Central memory CD8-positive, alpha-beta T cell (primary cell): ENCODE data around the gene UQCRH.
"Not testable (repeated sequence)": the region's sequence is repeated elsewhere in the genome, so short reads cannot be mapped to it uniquely, and the experiment has no call there.

Source experiments
- ATAC-seq: fragments of 150-1000 bp; cut with Tn5 transposase; replicated peaks from 2 replicates; pipeline ENCODE4 v1.10.0; 2022; ENCODE audit warnings: mild to moderate bottlenecking, moderate FRiP score, moderate number of reproducible peaks; ENCODE audit not compliant: poor library complexity, severe bottlenecking; ENCODE audit errors: extremely low read depth
- DNase-seq, 2 donors: peaks; one replicate each; pipeline ENCODE4 v3.0.0; 2021; ENCODE audit warnings: low spot score in 2 of 2
- H3K27ac Mint-ChIP-seq: one replicate; pipeline ENCODE4 v1.8.0; 2022; ENCODE audit warnings: low read depth, mild to moderate bottlenecking, moderate library complexity, mixed read lengths
- H3K27me3 Mint-ChIP-seq: one replicate; pipeline ENCODE4 v1.8.0; 2022; ENCODE audit warnings: mixed read lengths
- H3K36me3 Mint-ChIP-seq: one replicate; pipeline ENCODE4 v1.8.0; 2022; ENCODE audit warnings: mild to moderate bottlenecking, moderate library complexity, mixed read lengths; ENCODE audit not compliant: insufficient read depth
- H3K4me1 Mint-ChIP-seq: one replicate; pipeline ENCODE4 v1.8.0; 2022; ENCODE audit warnings: mixed read lengths
- H3K4me3 Mint-ChIP-seq: one replicate; pipeline ENCODE4 v1.8.0; 2022; ENCODE audit warnings: mild to moderate bottlenecking, moderate library complexity, mixed read lengths
- H3K9me3 Mint-ChIP-seq: one replicate; pipeline ENCODE4 v1.8.0; 2022; ENCODE audit warnings: mixed read lengths

The UQCRH gene

GRCh38 chr1:46302641-46303037, 859 bp upstream of the UQCRH start:
- peak overlapping the region; percentile 99 for H3K4me3 Mint-ChIP-seq
- no peaks in the 10 kb centered on the region for H3K9me3 Mint-ChIP-seq
- ATAC-seq (peak; percentile 14), DNase-seq (peak; percentile 29 to 37)
- peaks cover 42% of the 10 kb centered on the region for H3K4me1 Mint-ChIP-seq
- peaks cover 18% of the 10 kb centered on the region for H3K36me3 Mint-ChIP-seq
- H3K27me3 Mint-ChIP-seq = no peaks in the 10 kb centered on the region
- H3K27ac Mint-ChIP-seq = peak overlapping the region; percentile 98

GRCh38 chr1:46303872-46304326, 401 bp downstream of the UQCRH start:
- no peak for ATAC-seq
- peaks cover 54% of the 10 kb centered on the region for H3K4me1 Mint-ChIP-seq
- no peaks in the 10 kb centered on the region for H3K9me3 Mint-ChIP-seq
- no peak for DNase-seq
- H3K36me3 Mint-ChIP-seq = peaks cover 26% of the 10 kb centered on the region
- H3K27me3 Mint-ChIP-seq = no peaks in the 10 kb centered on the region
- H3K4me3 Mint-ChIP-seq = peak overlapping the region; percentile 99
- peak overlapping the region; percentile 98 for H3K27ac Mint-ChIP-seq

- Mint-ChIP-seq H3K9me3 (no peaks in the 10 kb centered on the region), H3K4me3 (peak overlapping the region; percentile 99), H3K4me1 (peaks cover 46% of the 10 kb centered on the region), H3K27me3 (no peaks in the 10 kb centered on the region), H3K27ac (no peak overlapping the region), H3K36me3 (peaks cover 40% of the 10 kb centered on the region)
- ATAC-seq = no peak
- no peak for DNase-seq
Measured at GRCh38 chr1:46306159-46306530, 2.6 kb downstream of the UQCRH start.

- Mint-ChIP-seq H3K27ac (no peak overlapping the region), H3K9me3 (no peaks in the 10 kb centered on the region), H3K4me3 (no peak overlapping the region), H3K27me3 (no peaks in the 10 kb centered on the region), H3K4me1 (peaks cover 26% of the 10 kb centered on the region), H3K36me3 (peaks cover 60% of the 10 kb centered on the region)
- ATAC-seq = no peak
- DNase-seq = no peak
Measured at GRCh38 chr1:46309401-46310159, 6.1 kb downstream of the UQCRH start.

- H3K36me3 Mint-ChIP-seq = peaks cover 64% of the 10 kb centered on the region
- DNase-seq (no peak), ATAC-seq (no peak)
- no peaks in the 10 kb centered on the region for H3K9me3 Mint-ChIP-seq
- H3K4me3 Mint-ChIP-seq = no peak overlapping the region
- peaks cover 22% of the 10 kb centered on the region for H3K4me1 Mint-ChIP-seq
- no peak overlapping the region for H3K27ac Mint-ChIP-seq
- H3K27me3 Mint-ChIP-seq = no peaks in the 10 kb centered on the region
Measured at GRCh38 chr1:46310321-46310720, 6.8 kb downstream of the UQCRH start.

GRCh38 chr1:46315669-46316403, 12.3 kb downstream of the UQCRH start:
- Mint-ChIP-seq H3K4me3 (no peak overlapping the region), H3K36me3 (peaks cover 53% of the 10 kb centered on the region), H3K4me1 (no peaks in the 10 kb centered on the region), H3K27ac (no peak overlapping the region), H3K9me3 (no peaks in the 10 kb centered on the region), H3K27me3 (no peaks in the 10 kb centered on the region)
- ATAC-seq (no peak), DNase-seq (no peak)

- no peak for DNase-seq
- Mint-ChIP-seq H3K27me3 (no peaks in the 10 kb centered on the region), H3K36me3 (peaks cover 38% of the 10 kb centered on the region), H3K27ac (no peak overlapping the region), H3K4me1 (no peaks in the 10 kb centered on the region), H3K9me3 (no peaks in the 10 kb centered on the region), H3K4me3 (no peak overlapping the region)
- no peak for ATAC-seq
Measured at GRCh38 chr1:46317323-46317722, 13.8 kb downstream of the UQCRH start.

- H3K36me3 Mint-ChIP-seq = peaks cover 21% of the 10 kb centered on the region
- not testable (repeated sequence) for H3K27ac Mint-ChIP-seq, H3K9me3 Mint-ChIP-seq, H3K4me3 Mint-ChIP-seq, H3K27me3 Mint-ChIP-seq, DNase-seq, ATAC-seq, H3K4me1 Mint-ChIP-seq
Measured at GRCh38 chr1:46319301-46319700, 15.8 kb downstream of the UQCRH start.

- H3K36me3 Mint-ChIP-seq = peaks cover 11% of the 10 kb centered on the region
- not testable (repeated sequence) for ATAC-seq, H3K27me3 Mint-ChIP-seq, H3K4me1 Mint-ChIP-seq, H3K27ac Mint-ChIP-seq, H3K9me3 Mint-ChIP-seq, DNase-seq, H3K4me3 Mint-ChIP-seq
Measured at GRCh38 chr1:46319960-46320914, 16.7 kb downstream of the UQCRH start.

- not testable (repeated sequence) for H3K36me3 Mint-ChIP-seq, H3K27me3 Mint-ChIP-seq, DNase-seq, H3K4me3 Mint-ChIP-seq, H3K9me3 Mint-ChIP-seq, ATAC-seq, H3K4me1 Mint-ChIP-seq, H3K27ac Mint-ChIP-seq
Measured at GRCh38 chr1:46322191-46322590, 18.7 kb downstream of the UQCRH start.

GRCh38 chr1:46325285-46326076, 22.0 kb downstream of the UQCRH start:
- DNase-seq, H3K4me3 Mint-ChIP-seq, H3K27ac Mint-ChIP-seq, H3K27me3 Mint-ChIP-seq, H3K36me3 Mint-ChIP-seq, H3K9me3 Mint-ChIP-seq, ATAC-seq, H3K4me1 Mint-ChIP-seq: not testable (repeated sequence)

- not testable (repeated sequence) for H3K36me3 Mint-ChIP-seq, H3K9me3 Mint-ChIP-seq, H3K27ac Mint-ChIP-seq, H3K27me3 Mint-ChIP-seq, DNase-seq, ATAC-seq, H3K4me3 Mint-ChIP-seq, H3K4me1 Mint-ChIP-seq
Measured at GRCh38 chr1:46328182-46328581, 24.7 kb downstream of the UQCRH start.
